PC-3 (cell line): ENCODE results near the gene UBE2U. TPM values are rescaled to one million over a fixed set of nuclear protein-coding genes. Genes with fewer than 3 reads are reported as not detected.

Experiments
- ATAC-seq: fragments of 200-7000 bp; cut with Tn5 transposase; 2 replicates; pipeline ENCODE4 v1.9.1; 2020; ENCODE audit warnings: mild to moderate bottlenecking, moderate library complexity
- BruUV-seq: library from RNA; stranded (reverse); fragments of 400-500 nt; replicated peaks from 2 replicates; lab custom pipeline; 2021; lab: Mats Ljungman, UMichigan
- CTCF ChIA-PET: fragments of 300-600 bp; sonication (Branson Sonifier 250); formaldehyde crosslinking; loops from one replicate; lab custom pipeline; 2022; ENCODE audit warnings: antibody characterized with exemption; lab: Charles Lee
- POLR2A ChIA-PET: fragments of 300-600 bp; sonication (Branson Sonifier 250); formaldehyde crosslinking; loops from one replicate; lab custom pipeline; 2022; ENCODE audit warnings: antibody characterized with exemption; ENCODE audit not compliant: unreplicated experiment; lab: Charles Lee
- DNase-seq: peaks from one replicate; pipeline ENCODE4 v3.0.0-alpha.2; 2015
- H2AFZ ChIP-seq: fragments of 300-600 bp; sonication (generic); 2 replicates; pipeline ENCODE4 v1.6.0; 2016; ENCODE audit warnings: antibody characterized with exemption, low read length
- H3F3A ChIP-seq: fragments of 300-600 bp; sonication (generic); one replicate; pipeline ENCODE4 v1.6.0; 2017; ENCODE audit warnings: antibody characterized with exemption, low read length, control low read depth, mild to moderate bottlenecking; ENCODE audit not compliant: unreplicated experiment
- H3K27ac ChIP-seq: fragments of 300-600 bp; sonication (generic); 2 replicates; pipeline ENCODE4 v1.5.1; 2016; ENCODE audit warnings: mild to moderate bottlenecking, low read length
- H3K27me3 ChIP-seq: fragments of 300-600 bp; sonication (generic); 2 replicates; pipeline ENCODE4 v1.6.1; 2016; ENCODE audit warnings: low read length, mixed read lengths
- H3K36me3 ChIP-seq: fragments of 300-600 bp; sonication (generic); 2 replicates; pipeline ENCODE4 v1.6.1; 2016; ENCODE audit warnings: low read depth, mixed run types, low read length, mixed read lengths
- H3K4me1 ChIP-seq: fragments of 300-600 bp; sonication (generic); 2 replicates; pipeline ENCODE4 v1.5.1; 2016; ENCODE audit warnings: low read length; ENCODE audit not compliant: insufficient read depth
- H3K4me2 ChIP-seq: fragments of 300-600 bp; sonication (generic); 2 replicates; pipeline ENCODE4 v1.6.0; 2016; ENCODE audit warnings: low read length
- H3K4me3 ChIP-seq: fragments of 300-600 bp; sonication (generic); 2 replicates; pipeline ENCODE4 v1.5.1; 2016; ENCODE audit warnings: mild to moderate bottlenecking, low read length, mixed read lengths
- H3K79me2 ChIP-seq: fragments of 300-600 bp; sonication (generic); 2 replicates; pipeline ENCODE4 v1.6.1; 2017; ENCODE audit warnings: low read length, mixed read lengths
- H3K9ac ChIP-seq: fragments of 300-600 bp; sonication (generic); 2 replicates; pipeline ENCODE4 v1.6.0; 2016; ENCODE audit warnings: mild to moderate bottlenecking, low read length
- H3K9me2 ChIP-seq: fragments of 300-600 bp; sonication (generic); replicated peaks from 2 replicates; pipeline ENCODE4 v1.6.1; 2016; ENCODE audit warnings: mixed run types, low read length, mixed read lengths
- H3K9me3 ChIP-seq: fragments of 300-600 bp; sonication (generic); 2 replicates; pipeline ENCODE4 v1.6.1; 2016; ENCODE audit warnings: low read length, mixed read lengths
- H4K20me1 ChIP-seq: fragments of 300-600 bp; sonication (generic); 2 replicates; pipeline ENCODE4 v1.6.1; 2016; ENCODE audit warnings: low read length, mixed read lengths
- CTCF ChIP-seq: fragments of 300-600 bp; sonication (generic); conservative IDR thresholded peaks from 2 replicates; pipeline ENCODE4 v1.5.1; 2017; ENCODE audit warnings: antibody characterized with exemption, low read depth, mild to moderate bottlenecking, low read length
- EZH2 ChIP-seq: fragments of 300-600 bp; sonication (generic); IDR thresholded peaks from one replicate; pipeline ENCODE4 v1.6.1; 2017; ENCODE audit warnings: antibody characterized with exemption, mild to moderate bottlenecking, low read length; ENCODE audit not compliant: unreplicated experiment
- EZH2phosphoT487 ChIP-seq: fragments of 300-600 bp; sonication (generic); IDR thresholded peaks from 2 replicates; pipeline ENCODE4 v1.6.1; 2018; ENCODE audit warnings: mild to moderate bottlenecking, antibody characterized with exemption, low read length, borderline replicate concordance
- intact Hi-C: fragments of 100-400 bp; cut with micrococcal nuclease; formaldehyde crosslinking; loops from 2 replicates; pipeline ENCODE4 v1.9.0; 2023
- total RNA-seq: library from RNA; depleted of rRNA; stranded (reverse); fragments of >200 nt; gene quantifications from 2 replicates; pipeline ENCODE4 v1.2.3, GENCODE V29; 2014

Gene UBE2U
- total RNA-seq, 1 experiment from 2014 or later: not detected

DNA sequence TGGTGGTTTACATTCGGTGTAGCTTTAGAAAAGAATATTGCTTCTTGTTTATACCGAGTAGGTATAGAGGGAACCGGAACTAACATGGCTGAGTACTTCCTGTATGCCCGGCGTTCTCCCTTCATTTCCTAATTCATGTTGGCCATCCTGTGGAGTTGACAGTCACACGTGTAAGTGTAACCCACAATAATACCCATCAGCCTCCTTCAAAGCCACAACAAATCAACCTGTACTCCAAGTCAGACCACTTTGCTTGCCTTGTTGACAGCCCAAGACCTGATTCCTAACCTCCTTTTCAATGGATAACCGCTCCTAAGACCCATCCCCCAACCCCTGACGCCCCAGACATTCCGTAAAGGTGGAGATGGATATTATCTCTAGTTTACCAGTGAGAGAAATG is 42.1 kb downstream of the UBE2U start:
- H3K27ac ChIP-seq: no peak overlapping the region; the same call in 1 of the 2 replicates
- BruUV-seq: no TSS peak

DNA sequence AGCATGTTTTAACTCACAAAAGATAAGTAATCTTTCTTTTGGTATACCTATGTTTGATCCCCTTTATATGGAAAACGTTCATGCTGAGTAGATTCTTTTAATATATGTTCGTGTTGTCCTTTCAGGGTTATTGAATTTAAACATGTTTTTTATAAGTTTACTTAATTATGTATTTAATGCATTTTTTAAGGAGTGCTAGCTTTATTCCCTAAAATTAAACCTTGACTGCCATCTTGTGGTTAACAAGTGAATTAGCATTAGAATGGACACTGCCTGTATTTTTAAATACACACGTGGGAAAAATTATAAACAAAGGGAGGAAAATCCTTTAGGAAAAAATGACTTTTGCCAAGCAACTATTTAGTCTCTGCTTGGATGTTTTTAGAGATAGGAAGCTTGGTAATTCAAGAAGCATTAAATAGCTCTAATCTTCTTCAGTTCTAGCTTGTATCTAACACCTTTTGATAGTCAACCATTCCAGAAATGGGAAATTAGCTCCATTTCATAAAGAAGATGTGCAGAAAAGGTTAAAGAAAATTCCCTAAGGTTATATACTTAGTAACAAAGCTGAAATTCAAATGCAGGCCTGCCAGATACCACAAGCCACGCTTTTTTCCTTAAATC is 43.0 kb downstream of the UBE2U start:
- ATAC-seq (peak; percentile 44), DNase-seq (peak; percentile 69)
- no peaks in the 10 kb centered on the region for H3K9me3 ChIP-seq
- H3K27me3 ChIP-seq: no peaks in the 10 kb centered on the region
- H3K79me2 ChIP-seq: no peaks in the 10 kb centered on the region
- peak overlapping the region; percentile 84 for H3K4me2 ChIP-seq
- H3K9ac ChIP-seq: peak overlapping the region; percentile 40; the same call in 1 of the 2 replicates
- no peaks in the 10 kb centered on the region for H3K36me3 ChIP-seq
- no peaks in the 10 kb centered on the region for H4K20me1 ChIP-seq
- POLR2A ChIA-PET: interaction anchor here (0.6 kb wide), 1 partner anchor 95 kb away, joined by 3 read pairs; no protein-coding TSS in a partner anchor
- no peaks in the 10 kb centered on the region for H3F3A ChIP-seq
- no peaks in the 10 kb centered on the region for H3K9me2 ChIP-seq
- intact Hi-C loops: loop anchor here (1.0 to 10.0 kb wide), 4 partner anchors 473 to 1332 kb away; no protein-coding TSS in a partner anchor
- TF ChIP-seq EZH2phosphoT487 (no peak), CTCF (peak; percentile 89), EZH2 (no peak)
- no TSS peak for BruUV-seq
- CTCF ChIA-PET: interaction anchor here (0.6 to 1.3 kb wide), 7 partner anchors 74 to 689 kb away, joined by 3 to 15 read pairs (median 4); no protein-coding TSS in a partner anchor
- peaks cover 28% of the 10 kb centered on the region for H3K4me1 ChIP-seq
- H3K4me3 ChIP-seq: no peak overlapping the region
- H3K27ac ChIP-seq: no peak overlapping the region
- peak overlapping the region; percentile 98 for H2AFZ ChIP-seq

More for the DNA sequence above, 42.1 kb downstream of the UBE2U start:
- Histone ChIP-seq H3K9me2 (no peaks in the 10 kb centered on the region), H2AFZ (peak overlapping the region; percentile 98), H3K4me1 (peaks cover 28% of the 10 kb centered on the region), H3K9ac (peak overlapping the region; percentile 40), H3K4me2 (peak overlapping the region; percentile 84), H3K79me2 (no peaks in the 10 kb centered on the region), H3K27me3 (no peaks in the 10 kb centered on the region), H3F3A (no peaks in the 10 kb centered on the region), H3K36me3 (no peaks in the 10 kb centered on the region), H4K20me1 (no peaks in the 10 kb centered on the region), H3K9me3 (no peaks in the 10 kb centered on the region), H3K4me3 (peak overlapping the region; percentile 60)
- ChIA-PET POLR2A (no interaction called here), CTCF (interaction anchor here (0.9 to 1.4 kb wide), 2 partner anchors 109 to 553 kb away, joined by 3 to 8 read pairs; no protein-coding TSS in a partner anchor)
- ATAC-seq: no peak
- TF ChIP-seq EZH2 (no peak), EZH2phosphoT487 (no peak), CTCF (no peak)
- DNase-seq: peak; percentile 24
- intact Hi-C loops: loop anchor here (5.0 to 10.0 kb wide), 2 partner anchors 673 to 1331 kb away; no protein-coding TSS in a partner anchor
